HL-60 (cell line): ENCODE results near the gene PANK4.

Experiments
- POLR2AphosphoS5 ChIP-seq: IDR thresholded peaks from 2 replicates; pipeline ENCODE4 v1.6.1; 2012; ENCODE audit warnings: low read depth
- SPI1 ChIP-seq: IDR thresholded peaks from 2 replicates; pipeline ENCODE4 v1.6.1; 2012; ENCODE audit warnings: low read depth, mild to moderate bottlenecking, borderline replicate concordance
- TF ChIP-seq, protein P1 (sequence below): IDR thresholded peaks from one replicate; pipeline ENCODE4 v1.5.1; 2011; ENCODE audit warnings: low read length, control low read depth, inconsistent platforms; ENCODE audit not compliant: insufficient read depth
- TF ChIP-seq, protein P2 (sequence below): IDR thresholded peaks from 2 replicates; pipeline ENCODE4 v1.6.1; 2012; ENCODE audit warnings: low read depth; ENCODE audit not compliant: insufficient replicate concordance

DNA sequence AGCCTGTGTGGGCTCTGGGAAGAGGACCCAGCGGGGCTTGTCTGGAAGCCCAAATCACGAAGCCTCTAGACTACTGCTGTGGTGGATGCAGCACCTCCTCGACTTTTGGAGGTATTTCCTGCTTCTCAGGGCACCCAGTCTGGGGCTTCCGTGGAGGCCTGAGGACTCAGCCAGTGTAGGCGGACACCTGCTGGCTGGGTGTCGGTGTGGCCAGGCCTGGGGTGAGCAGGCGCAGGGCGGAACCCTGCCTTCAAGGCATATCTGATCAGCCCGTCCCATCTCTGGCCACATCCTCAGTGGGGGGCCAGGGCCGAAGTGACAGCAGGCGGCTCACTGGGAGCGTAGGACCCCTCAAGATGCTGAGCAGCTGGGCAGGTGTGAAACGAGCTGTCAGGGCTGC, 43.4 kb downstream of the PANK4 start:
- TF ChIP-seq, protein P1, sequence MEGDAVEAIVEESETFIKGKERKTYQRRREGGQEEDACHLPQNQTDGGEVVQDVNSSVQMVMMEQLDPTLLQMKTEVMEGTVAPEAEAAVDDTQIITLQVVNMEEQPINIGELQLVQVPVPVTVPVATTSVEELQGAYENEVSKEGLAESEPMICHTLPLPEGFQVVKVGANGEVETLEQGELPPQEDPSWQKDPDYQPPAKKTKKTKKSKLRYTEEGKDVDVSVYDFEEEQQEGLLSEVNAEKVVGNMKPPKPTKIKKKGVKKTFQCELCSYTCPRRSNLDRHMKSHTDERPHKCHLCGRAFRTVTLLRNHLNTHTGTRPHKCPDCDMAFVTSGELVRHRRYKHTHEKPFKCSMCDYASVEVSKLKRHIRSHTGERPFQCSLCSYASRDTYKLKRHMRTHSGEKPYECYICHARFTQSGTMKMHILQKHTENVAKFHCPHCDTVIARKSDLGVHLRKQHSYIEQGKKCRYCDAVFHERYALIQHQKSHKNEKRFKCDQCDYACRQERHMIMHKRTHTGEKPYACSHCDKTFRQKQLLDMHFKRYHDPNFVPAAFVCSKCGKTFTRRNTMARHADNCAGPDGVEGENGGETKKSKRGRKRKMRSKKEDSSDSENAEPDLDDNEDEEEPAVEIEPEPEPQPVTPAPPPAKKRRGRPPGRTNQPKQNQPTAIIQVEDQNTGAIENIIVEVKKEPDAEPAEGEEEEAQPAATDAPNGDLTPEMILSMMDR: no peak
- TF ChIP-seq SPI1: no peak
- TF ChIP-seq POLR2AphosphoS5: no peak
- TF ChIP-seq, protein P2, sequence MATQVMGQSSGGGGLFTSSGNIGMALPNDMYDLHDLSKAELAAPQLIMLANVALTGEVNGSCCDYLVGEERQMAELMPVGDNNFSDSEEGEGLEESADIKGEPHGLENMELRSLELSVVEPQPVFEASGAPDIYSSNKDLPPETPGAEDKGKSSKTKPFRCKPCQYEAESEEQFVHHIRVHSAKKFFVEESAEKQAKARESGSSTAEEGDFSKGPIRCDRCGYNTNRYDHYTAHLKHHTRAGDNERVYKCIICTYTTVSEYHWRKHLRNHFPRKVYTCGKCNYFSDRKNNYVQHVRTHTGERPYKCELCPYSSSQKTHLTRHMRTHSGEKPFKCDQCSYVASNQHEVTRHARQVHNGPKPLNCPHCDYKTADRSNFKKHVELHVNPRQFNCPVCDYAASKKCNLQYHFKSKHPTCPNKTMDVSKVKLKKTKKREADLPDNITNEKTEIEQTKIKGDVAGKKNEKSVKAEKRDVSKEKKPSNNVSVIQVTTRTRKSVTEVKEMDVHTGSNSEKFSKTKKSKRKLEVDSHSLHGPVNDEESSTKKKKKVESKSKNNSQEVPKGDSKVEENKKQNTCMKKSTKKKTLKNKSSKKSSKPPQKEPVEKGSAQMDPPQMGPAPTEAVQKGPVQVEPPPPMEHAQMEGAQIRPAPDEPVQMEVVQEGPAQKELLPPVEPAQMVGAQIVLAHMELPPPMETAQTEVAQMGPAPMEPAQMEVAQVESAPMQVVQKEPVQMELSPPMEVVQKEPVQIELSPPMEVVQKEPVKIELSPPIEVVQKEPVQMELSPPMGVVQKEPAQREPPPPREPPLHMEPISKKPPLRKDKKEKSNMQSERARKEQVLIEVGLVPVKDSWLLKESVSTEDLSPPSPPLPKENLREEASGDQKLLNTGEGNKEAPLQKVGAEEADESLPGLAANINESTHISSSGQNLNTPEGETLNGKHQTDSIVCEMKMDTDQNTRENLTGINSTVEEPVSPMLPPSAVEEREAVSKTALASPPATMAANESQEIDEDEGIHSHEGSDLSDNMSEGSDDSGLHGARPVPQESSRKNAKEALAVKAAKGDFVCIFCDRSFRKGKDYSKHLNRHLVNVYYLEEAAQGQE: no peak
